Mammary epithelial cell (primary cell): ENCODE measurements around the gene KSR2.
A peak's percentile ranks its signal among the peaks of the same experiment; 100 is the strongest.

Experiments used
- EZH2 ChIP-seq: IDR thresholded peaks from 2 replicates; pipeline ENCODE4 v1.6.1; 2012; ENCODE audit warnings: low read length, inconsistent platforms, borderline replicate concordance
- TF ChIP-seq, protein P1 (sequence below), 2 donors: IDR thresholded peaks in 1 of 2; conservative IDR thresholded peaks in 1 of 2; 2 replicates each; pipeline ENCODE4 v1.5.1; 2011 to 2012; ENCODE audit warnings: inconsistent platforms in 2 of 2, low read length in 2 of 2, mild to moderate bottlenecking in 2 of 2, control low read depth in 1 of 2, low read depth in 1 of 2; ENCODE audit not compliant: insufficient read depth in 1 of 2; ENCODE audit errors: extremely low read depth in 1 of 2

DNA sequence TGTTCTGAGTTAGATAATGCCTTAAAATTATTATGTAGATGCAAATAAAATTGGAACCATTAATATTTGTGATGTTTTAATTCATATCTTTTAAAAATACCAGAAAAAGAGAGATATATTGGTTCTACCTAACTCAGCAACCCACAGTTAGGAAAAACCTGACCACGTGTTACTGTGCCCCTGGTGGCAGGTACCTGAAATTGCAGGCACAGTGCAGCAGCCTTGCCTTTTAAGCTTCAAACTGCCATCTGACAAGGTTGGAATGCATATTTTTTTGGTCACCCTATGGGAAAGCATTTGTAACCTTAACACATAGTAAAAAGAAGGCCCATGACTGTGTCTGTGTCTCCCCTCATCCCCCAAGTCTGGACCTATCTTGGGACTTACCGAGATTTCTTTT is 498.0 kb downstream of the KSR2 start:
- TF ChIP-seq, protein P1, sequence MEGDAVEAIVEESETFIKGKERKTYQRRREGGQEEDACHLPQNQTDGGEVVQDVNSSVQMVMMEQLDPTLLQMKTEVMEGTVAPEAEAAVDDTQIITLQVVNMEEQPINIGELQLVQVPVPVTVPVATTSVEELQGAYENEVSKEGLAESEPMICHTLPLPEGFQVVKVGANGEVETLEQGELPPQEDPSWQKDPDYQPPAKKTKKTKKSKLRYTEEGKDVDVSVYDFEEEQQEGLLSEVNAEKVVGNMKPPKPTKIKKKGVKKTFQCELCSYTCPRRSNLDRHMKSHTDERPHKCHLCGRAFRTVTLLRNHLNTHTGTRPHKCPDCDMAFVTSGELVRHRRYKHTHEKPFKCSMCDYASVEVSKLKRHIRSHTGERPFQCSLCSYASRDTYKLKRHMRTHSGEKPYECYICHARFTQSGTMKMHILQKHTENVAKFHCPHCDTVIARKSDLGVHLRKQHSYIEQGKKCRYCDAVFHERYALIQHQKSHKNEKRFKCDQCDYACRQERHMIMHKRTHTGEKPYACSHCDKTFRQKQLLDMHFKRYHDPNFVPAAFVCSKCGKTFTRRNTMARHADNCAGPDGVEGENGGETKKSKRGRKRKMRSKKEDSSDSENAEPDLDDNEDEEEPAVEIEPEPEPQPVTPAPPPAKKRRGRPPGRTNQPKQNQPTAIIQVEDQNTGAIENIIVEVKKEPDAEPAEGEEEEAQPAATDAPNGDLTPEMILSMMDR (conservative IDR thresholded peaks at IDR 0.05 in 1 of 2, IDR thresholded peaks at IDR 0.05 in 1 of 2; ENCODE audit: extremely low read depth in 1 of 2, insufficient read depth in 1 of 2, low read depth in 1 of 2, low read length in 2 of 2), result peak; percentile 25 to 36
- TF ChIP-seq EZH2, result no peak
